ENCODE data around the gene STK4.

DNA sequence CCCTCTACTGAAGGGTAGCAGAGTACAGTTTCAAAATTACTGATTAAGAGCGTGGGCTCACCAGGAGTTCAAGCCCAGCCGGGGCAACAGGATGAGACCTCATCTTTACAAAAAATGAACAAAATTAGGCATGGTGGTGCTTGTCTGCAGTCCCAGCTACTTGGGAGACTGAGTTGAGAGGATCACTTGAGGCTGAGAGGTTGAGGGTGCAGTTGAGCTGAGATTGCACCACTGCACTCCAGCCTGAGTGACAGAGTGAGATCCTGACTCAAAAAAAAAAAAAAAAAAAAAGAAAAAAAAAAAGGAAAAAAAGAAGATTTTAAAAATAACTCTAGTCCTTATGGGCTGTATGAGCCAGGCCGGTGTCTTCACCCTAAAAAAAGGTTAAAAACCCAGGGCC, 37.7 kb upstream of the STK4 start:
- TF ChIP-seq EZH2 (IDR thresholded peaks at IDR 0.05; ENCODE audit: borderline replicate concordance, low read depth, low read length, severe bottlenecking): no peak
- no peak for TF ChIP-seq JUN (IDR thresholded peaks at IDR 0.05; ENCODE audit: borderline replicate concordance, insufficient read depth, insufficient read length, low read depth)
- TF ChIP-seq GATA2 (IDR thresholded peaks at IDR 0.05; ENCODE audit: insufficient read depth, insufficient read length, low read depth, low read length): no peak
- TF ChIP-seq POLR2A (IDR thresholded peaks at IDR 0.05; ENCODE audit: low read depth, low read length): no peak
- TF ChIP-seq MAX (IDR thresholded peaks at IDR 0.05; ENCODE audit: insufficient read depth, insufficient read length): no peak
- TF ChIP-seq CTCF (IDR thresholded peaks at IDR 0.05; ENCODE audit: extremely low read depth in 1 of 2, insufficient read depth in 1 of 2, low read depth in 1 of 2, low read length in 2 of 2): no peak
- no peak for TF ChIP-seq POLR2AphosphoS5 (IDR thresholded peaks at IDR 0.05; ENCODE audit: insufficient read depth, low read depth, low read length)
- no peak for TF ChIP-seq FOS (IDR thresholded peaks at IDR 0.05; ENCODE audit: borderline replicate concordance, insufficient read depth, low read length)

All from endothelial cell of umbilical vein (primary cell).